Fibroblast of lung (primary cell): Measurements from ENCODE around the gene DOK5. TPM values are rescaled to one million over a fixed set of nuclear protein-coding genes. Genes with fewer than 3 reads are reported as not detected.

Experiments used
- DNase-seq, 2 donors: peaks; one replicate each; pipeline versions ENCODE4 v3.0.0 to v3.0.0-alpha.2; 2010; ENCODE audit warnings: low read depth in 2 of 2
- H2AFZ ChIP-seq: 2 replicates; pipeline ENCODE4 v1.5.1; 2012; ENCODE audit warnings: low read length, control low read depth, inconsistent platforms
- H3K27ac ChIP-seq: 2 replicates; pipeline ENCODE4 v1.5.1; 2011; ENCODE audit warnings: low read length, control low read depth; ENCODE audit not compliant: insufficient read depth
- H3K27me3 ChIP-seq: 2 replicates; pipeline ENCODE4 v1.5.1; 2011; ENCODE audit warnings: mild to moderate bottlenecking, low read length; ENCODE audit not compliant: control insufficient read depth, insufficient read depth
- H3K36me3 ChIP-seq: 2 replicates; pipeline ENCODE4 v1.5.1; 2011; ENCODE audit warnings: low read length; ENCODE audit not compliant: control insufficient read depth, insufficient read depth
- H3K4me1 ChIP-seq: 2 replicates; pipeline ENCODE4 v1.5.1; 2011; ENCODE audit warnings: low read length; ENCODE audit not compliant: control insufficient read depth, insufficient read depth; ENCODE audit errors: extremely low read depth
- H3K4me2 ChIP-seq: 2 replicates; pipeline ENCODE4 v1.5.1; 2011; ENCODE audit warnings: low read length, control low read depth; ENCODE audit not compliant: insufficient read depth; ENCODE audit errors: extremely low read depth
- H3K4me3 ChIP-seq, 4 experiments: fragments of 200-600 bp in 1 of 4; sonication (generic) in 1 of 4; replicated peaks in 1 of 4; 2 replicates each; pipeline ENCODE4 v1.5.1; 2011 to 2016; ENCODE audit warnings: low read length in 4 of 4, low read depth in 3 of 4, mild to moderate bottlenecking in 3 of 4, control low read depth in 2 of 4, inconsistent platforms in 1 of 4, mixed read lengths in 1 of 4; ENCODE audit not compliant: insufficient read depth in 1 of 4; ENCODE audit errors: control extremely low read depth in 1 of 4
- H3K79me2 ChIP-seq: 2 replicates; pipeline ENCODE4 v1.5.1; 2012; ENCODE audit warnings: mild to moderate bottlenecking, low read length, inconsistent platforms; ENCODE audit not compliant: control insufficient read depth, insufficient read depth
- H3K9ac ChIP-seq: 2 replicates; pipeline ENCODE4 v1.5.1; 2011; ENCODE audit warnings: mild to moderate bottlenecking, low read length, control low read depth; ENCODE audit not compliant: insufficient read depth
- H3K9me3 ChIP-seq: 2 replicates; pipeline ENCODE4 v1.5.1; 2012; ENCODE audit warnings: low read depth, low read length; ENCODE audit not compliant: control insufficient read depth, insufficient read depth
- H4K20me1 ChIP-seq: 2 replicates; pipeline ENCODE4 v1.5.1; 2011; ENCODE audit warnings: low read length; ENCODE audit not compliant: control insufficient read depth, insufficient read depth; ENCODE audit errors: extremely low read depth
- EZH2 ChIP-seq: IDR thresholded peaks from 2 replicates; pipeline ENCODE4 v1.5.1; 2012; ENCODE audit warnings: low read length, control low read depth, mild to moderate bottlenecking; ENCODE audit errors: missing control alignments
- polyA plus RNA-seq, 2 donors: library from polyadenylated mRNA; depleted of rRNA in 1 of 2; stranded (reverse) in 1 of 2; unstranded in 1 of 2; fragments of >200 nt; gene quantifications; 2 replicates each; pipeline ENCODE4 v1.2.1, GENCODE V29; 2011 to 2012; ENCODE audit warnings: missing spikeins in 1 of 2
- total RNA-seq: library from RNA; depleted of rRNA; stranded (reverse); fragments of >200 nt; gene quantifications from 2 replicates; pipeline ENCODE4 v1.2.1, GENCODE V29; 2014
- TF ChIP-seq, protein P1 (sequence below), 2 donors: IDR thresholded peaks in 1 of 2; conservative IDR thresholded peaks in 1 of 2; 1 replicate in 1 of 2; 2 replicates in 1 of 2; pipeline ENCODE4 v1.5.1; 2011 to 2012; ENCODE audit warnings: low read length in 2 of 2, control low read depth in 1 of 2, inconsistent platforms in 1 of 2, low read depth in 1 of 2, mild to moderate bottlenecking in 1 of 2

DOK5 gene
- total and polyA plus RNA-seq, 2 donors (not counting 1 experiment from before 2014, with no cell fraction given) = 13.5 to 19.2 TPM

DNA sequence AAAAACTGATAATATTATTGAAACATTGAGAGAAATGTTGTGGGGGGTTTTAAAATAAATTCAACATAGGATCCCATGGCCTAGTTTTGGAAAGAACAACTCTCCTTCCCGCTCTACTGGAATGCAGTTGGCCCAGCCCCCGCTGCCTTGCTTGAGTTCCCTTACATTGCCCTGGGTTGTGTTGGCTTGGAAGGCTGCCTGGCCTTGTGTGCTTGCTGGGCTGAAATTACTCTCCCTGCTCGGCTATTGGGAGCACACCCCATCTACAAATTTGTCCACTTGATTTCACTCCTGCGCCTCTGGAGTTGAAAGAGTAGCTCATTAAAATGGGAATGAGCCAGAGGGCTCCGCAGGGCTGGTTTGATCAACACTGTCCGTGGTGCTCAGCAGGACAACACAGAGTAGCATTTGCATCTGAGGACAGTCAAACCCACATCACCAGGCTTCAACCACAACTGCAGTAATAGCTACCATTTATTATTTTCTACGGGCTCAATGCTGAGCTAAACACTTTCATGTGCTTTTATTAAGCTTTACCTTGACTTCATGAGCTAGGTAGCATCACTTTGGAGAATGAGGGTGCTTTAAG, 35.2 kb downstream of the DOK5 start:
- no peak for TF ChIP-seq EZH2
- TF ChIP-seq, protein P1, sequence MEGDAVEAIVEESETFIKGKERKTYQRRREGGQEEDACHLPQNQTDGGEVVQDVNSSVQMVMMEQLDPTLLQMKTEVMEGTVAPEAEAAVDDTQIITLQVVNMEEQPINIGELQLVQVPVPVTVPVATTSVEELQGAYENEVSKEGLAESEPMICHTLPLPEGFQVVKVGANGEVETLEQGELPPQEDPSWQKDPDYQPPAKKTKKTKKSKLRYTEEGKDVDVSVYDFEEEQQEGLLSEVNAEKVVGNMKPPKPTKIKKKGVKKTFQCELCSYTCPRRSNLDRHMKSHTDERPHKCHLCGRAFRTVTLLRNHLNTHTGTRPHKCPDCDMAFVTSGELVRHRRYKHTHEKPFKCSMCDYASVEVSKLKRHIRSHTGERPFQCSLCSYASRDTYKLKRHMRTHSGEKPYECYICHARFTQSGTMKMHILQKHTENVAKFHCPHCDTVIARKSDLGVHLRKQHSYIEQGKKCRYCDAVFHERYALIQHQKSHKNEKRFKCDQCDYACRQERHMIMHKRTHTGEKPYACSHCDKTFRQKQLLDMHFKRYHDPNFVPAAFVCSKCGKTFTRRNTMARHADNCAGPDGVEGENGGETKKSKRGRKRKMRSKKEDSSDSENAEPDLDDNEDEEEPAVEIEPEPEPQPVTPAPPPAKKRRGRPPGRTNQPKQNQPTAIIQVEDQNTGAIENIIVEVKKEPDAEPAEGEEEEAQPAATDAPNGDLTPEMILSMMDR (conservative IDR thresholded peaks at IDR 0.05 in 1 of 2, IDR thresholded peaks at IDR 0.05 in 1 of 2; ENCODE audit: low read depth in 1 of 2, low read length in 2 of 2) = no peak
- Histone ChIP-seq H3K4me1 (no peaks in the 10 kb centered on the region), H3K4me3 (no peak overlapping the region)

DNA sequence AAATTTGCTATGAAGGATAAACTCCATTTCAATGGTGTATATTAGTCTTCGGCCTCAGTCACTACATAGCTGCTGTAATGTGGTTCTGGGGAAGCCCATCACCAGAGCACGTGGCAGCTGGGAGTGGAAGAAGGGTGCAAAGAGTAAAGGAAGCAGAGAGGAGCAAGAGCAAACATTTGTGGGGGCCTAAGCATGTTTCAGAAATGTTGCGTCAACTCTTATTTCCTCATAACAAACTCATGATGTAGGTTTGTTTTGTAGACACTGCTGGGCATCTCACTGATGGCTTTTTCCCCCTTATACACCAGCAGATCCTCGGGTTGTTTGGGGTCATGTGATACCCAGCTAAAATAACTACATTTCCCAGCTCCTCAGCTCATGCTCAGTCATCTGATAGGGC, 37.3 kb downstream of the DOK5 start:
- H3K36me3 ChIP-seq = no peaks in the 10 kb centered on the region
- TF ChIP-seq EZH2 = no peak
- TF ChIP-seq, protein P1 (conservative IDR thresholded peaks at IDR 0.05 in 1 of 2, IDR thresholded peaks at IDR 0.05 in 1 of 2; ENCODE audit: low read depth in 1 of 2, low read length in 2 of 2) = no peak
- no peak overlapping the region for H3K9ac ChIP-seq
- no peak for DNase-seq
- no peaks in the 10 kb centered on the region for H4K20me1 ChIP-seq
- H3K4me2 ChIP-seq = no peak overlapping the region
- no peaks in the 10 kb centered on the region for H3K9me3 ChIP-seq
- no peak overlapping the region for H2AFZ ChIP-seq
- no peak overlapping the region for H3K27ac ChIP-seq
- H3K4me1 ChIP-seq = no peaks in the 10 kb centered on the region
- no peak overlapping the region for H3K4me3 ChIP-seq
- H3K79me2 ChIP-seq = no peaks in the 10 kb centered on the region
- no peaks in the 10 kb centered on the region for H3K27me3 ChIP-seq

More for the DNA sequence above, 35.2 kb downstream of the DOK5 start:
- no peak overlapping the region for H2AFZ ChIP-seq
- no peaks in the 10 kb centered on the region for H4K20me1 ChIP-seq
- peaks cover 2% of the 10 kb centered on the region for H3K36me3 ChIP-seq
- H3K9ac ChIP-seq = no peak overlapping the region
- no peaks in the 10 kb centered on the region for H3K27me3 ChIP-seq
- no peak overlapping the region for H3K27ac ChIP-seq
- DNase-seq = peak; percentile 32 to 38
- no peaks in the 10 kb centered on the region for H3K9me3 ChIP-seq
- no peak overlapping the region for H3K4me2 ChIP-seq
- H3K79me2 ChIP-seq = no peaks in the 10 kb centered on the region

DNA sequence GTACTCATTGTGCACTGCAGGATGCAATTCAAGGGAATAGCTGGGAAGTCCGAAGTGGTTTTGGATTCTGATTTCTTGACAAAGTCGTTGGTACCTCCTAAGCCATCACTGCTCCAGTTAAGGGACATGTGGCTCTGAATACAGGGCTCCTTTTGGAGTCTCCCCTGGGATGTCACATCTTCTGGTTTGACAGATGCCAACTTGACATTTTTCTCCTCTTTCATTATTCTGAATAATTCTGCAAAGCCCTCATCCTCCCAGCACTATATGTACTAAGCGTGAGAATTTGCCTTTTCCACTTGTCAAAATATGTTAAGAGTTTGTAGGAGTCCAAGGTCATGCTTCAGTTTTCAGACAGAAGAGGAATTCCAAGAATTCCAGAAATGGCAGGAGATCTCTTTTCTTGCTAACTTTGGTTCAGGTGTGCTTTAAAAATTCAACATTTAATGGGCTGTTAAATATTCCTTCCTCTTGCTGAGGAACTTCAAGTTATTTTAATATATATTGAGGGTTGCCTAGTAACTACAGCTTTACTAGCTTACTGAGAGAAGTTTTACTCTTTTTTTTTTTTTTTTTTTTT, 38.7 kb downstream of the DOK5 start:
- no peak overlapping the region for H2AFZ ChIP-seq
- no peak overlapping the region for H3K4me2 ChIP-seq
- no peak for DNase-seq
- H3K79me2 ChIP-seq = no peaks in the 10 kb centered on the region
- TF ChIP-seq, protein P1 (conservative IDR thresholded peaks at IDR 0.05 in 1 of 2, IDR thresholded peaks at IDR 0.05 in 1 of 2; ENCODE audit: low read depth in 1 of 2, low read length in 2 of 2) = no peak
- TF ChIP-seq EZH2 = no peak
- no peaks in the 10 kb centered on the region for H3K27me3 ChIP-seq
- no peaks in the 10 kb centered on the region for H4K20me1 ChIP-seq
- no peaks in the 10 kb centered on the region for H3K4me1 ChIP-seq
- no peaks in the 10 kb centered on the region for H3K36me3 ChIP-seq
- no peaks in the 10 kb centered on the region for H3K9me3 ChIP-seq
- no peak overlapping the region for H3K9ac ChIP-seq
- H3K27ac ChIP-seq = no peak overlapping the region
- H3K4me3 ChIP-seq = no peak overlapping the region
